Mucosa of descending colon (tissue), 3 donors: ENCODE data around the gene TM9SF4. TPM values are rescaled to one million over a fixed set of nuclear protein-coding genes. Genes with fewer than 3 reads are reported as not detected.

Experiments used
- ATAC-seq: fragments of 200-7000 bp; cut with Tn5 transposase; one replicate; pipeline ENCODE4 v1.9.1; 2020; ENCODE audit warnings: mild to moderate bottlenecking, moderate library complexity
- DNase-seq, 3 donors: peaks; one replicate each; pipeline ENCODE4 v3.0.0-alpha.2; 2020
- H3K36me3 ChIP-seq: fragments of 200-600 bp; one replicate; pipeline ENCODE4 v1.8.0; 2021; ENCODE audit warnings: low read depth, mild to moderate bottlenecking
- H3K4me1 ChIP-seq: fragments of 200-600 bp; one replicate; pipeline ENCODE4 v1.8.0; 2021; ENCODE audit warnings: low read depth, mild to moderate bottlenecking
- H3K4me3 ChIP-seq: fragments of 200-600 bp; one replicate; pipeline ENCODE4 v1.8.0; 2021; ENCODE audit warnings: mild to moderate bottlenecking
- H3K9me3 ChIP-seq: fragments of 200-600 bp; one replicate; pipeline ENCODE4 v1.8.0; 2021; ENCODE audit warnings: mild to moderate bottlenecking
- intact Hi-C, 2 donors: fragments of 100-400 bp; cut with DNase I in 1 of 2; cut with micrococcal nuclease in 1 of 2; formaldehyde crosslinking; loops; one replicate each; pipeline versions ENCODE4 v1.11.0 to v1.11.1; 2022; cut with DNase I, micrococcal nuclease
- total RNA-seq, 3 donors: library from RNA; stranded (reverse); fragmentation: NEBNext Ultra II Directional in 2 of 3; extraction: Animal tissue kit (Norgen Biotek cat#: 25700) in 2 of 3; gene quantifications; one replicate each; pipeline versions ENCODE4 v1.2.1 to v1.2.4, GENCODE V29; 2021 to 2023
- TF ChIP-seq, protein P1 (sequence below): fragments of 200-600 bp; IDR thresholded peaks from one replicate; pipeline ENCODE4 v1.8.0; 2022; ENCODE audit warnings: antibody characterized with exemption, mild to moderate bottlenecking
- donor health status: DM: no; HTN: no; CAD: no; lungs with moderate emphysema.
- donor health status: DM: no; HTN: no; CAD: no.
- donor health status: DM: no; HTN: yes; CAD: no.

TM9SF4 gene
- total RNA-seq, 3 donors from 2014 or later, result 54.1 to 74.7 (median 65.8) TPM

DNA sequence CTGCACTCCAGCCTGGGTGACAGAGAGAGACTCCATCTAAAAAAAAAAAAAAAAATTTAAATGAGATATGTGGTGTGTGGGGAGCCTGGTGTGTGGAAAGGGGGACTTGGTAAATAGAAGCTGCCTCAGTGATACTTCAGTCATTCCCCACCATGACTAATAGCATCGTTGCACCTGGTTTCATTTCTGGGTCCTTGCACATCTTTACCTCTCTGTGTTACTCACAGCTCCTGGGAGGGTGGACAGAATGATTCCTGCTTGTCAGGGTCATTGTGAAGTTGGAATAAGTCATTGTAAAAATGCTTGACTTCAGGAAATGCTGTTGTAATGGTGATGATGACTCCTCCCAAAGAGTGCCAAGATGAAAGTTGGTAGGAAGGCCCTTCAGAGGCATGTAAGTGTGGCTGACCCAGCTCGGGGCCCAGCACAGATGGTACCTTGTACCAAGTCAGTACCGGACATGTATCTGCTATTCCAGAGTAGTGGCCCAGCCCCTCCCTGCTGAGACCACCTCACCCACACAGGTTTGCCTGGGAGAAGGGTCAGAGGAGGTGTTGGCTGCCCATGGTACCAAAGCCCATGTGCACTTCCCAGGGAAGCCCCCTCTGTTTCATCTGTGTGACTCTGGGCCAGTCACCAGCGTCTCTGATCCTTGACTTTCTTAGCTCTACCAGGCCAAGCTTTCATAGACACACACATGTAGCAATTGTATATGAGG is 49.6 kb downstream of the TM9SF4 start:
- no peak for DNase-seq
- Histone ChIP-seq H3K9me3 (no peaks in the 10 kb centered on the region), H3K36me3 (peaks cover 5% of the 10 kb centered on the region), H3K4me3 (no peak overlapping the region), H3K4me1 (peaks cover 5% of the 10 kb centered on the region)
- intact Hi-C loops, result no loop called here
- ATAC-seq, result no peak
- TF ChIP-seq, protein P1, sequence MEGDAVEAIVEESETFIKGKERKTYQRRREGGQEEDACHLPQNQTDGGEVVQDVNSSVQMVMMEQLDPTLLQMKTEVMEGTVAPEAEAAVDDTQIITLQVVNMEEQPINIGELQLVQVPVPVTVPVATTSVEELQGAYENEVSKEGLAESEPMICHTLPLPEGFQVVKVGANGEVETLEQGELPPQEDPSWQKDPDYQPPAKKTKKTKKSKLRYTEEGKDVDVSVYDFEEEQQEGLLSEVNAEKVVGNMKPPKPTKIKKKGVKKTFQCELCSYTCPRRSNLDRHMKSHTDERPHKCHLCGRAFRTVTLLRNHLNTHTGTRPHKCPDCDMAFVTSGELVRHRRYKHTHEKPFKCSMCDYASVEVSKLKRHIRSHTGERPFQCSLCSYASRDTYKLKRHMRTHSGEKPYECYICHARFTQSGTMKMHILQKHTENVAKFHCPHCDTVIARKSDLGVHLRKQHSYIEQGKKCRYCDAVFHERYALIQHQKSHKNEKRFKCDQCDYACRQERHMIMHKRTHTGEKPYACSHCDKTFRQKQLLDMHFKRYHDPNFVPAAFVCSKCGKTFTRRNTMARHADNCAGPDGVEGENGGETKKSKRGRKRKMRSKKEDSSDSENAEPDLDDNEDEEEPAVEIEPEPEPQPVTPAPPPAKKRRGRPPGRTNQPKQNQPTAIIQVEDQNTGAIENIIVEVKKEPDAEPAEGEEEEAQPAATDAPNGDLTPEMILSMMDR, result no peak

DNA sequence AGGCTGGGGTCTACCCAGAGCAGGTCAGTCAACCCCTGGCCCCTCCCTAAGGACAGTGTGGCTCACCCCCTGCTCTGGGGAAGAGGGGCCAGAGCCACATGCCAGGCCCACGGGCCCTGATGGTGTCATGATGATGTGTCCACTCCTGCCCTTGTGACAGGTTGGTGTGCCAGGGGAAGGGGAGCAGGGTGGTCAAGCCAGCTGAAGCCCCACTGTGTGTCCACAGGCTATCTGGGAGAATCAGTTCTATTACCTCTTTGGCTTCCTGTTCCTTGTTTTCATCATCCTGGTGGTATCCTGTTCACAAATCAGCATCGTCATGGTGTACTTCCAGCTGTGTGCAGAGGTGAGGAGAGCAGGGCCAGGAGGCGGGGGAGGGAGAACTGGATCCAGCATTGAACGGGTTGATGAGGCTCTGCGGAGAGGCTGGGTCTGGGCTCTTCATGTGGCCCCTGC is 50.3 kb downstream of the TM9SF4 start:
- TF ChIP-seq, protein P1, result no peak
- H3K4me3 ChIP-seq, result no peak overlapping the region
- no peaks in the 10 kb centered on the region for H3K9me3 ChIP-seq
- intact Hi-C loops, result no loop called here
- no peak for ATAC-seq
- no peak for DNase-seq
- peaks cover 5% of the 10 kb centered on the region for H3K36me3 ChIP-seq
- H3K4me1 ChIP-seq, result peaks cover 5% of the 10 kb centered on the region

DNA sequence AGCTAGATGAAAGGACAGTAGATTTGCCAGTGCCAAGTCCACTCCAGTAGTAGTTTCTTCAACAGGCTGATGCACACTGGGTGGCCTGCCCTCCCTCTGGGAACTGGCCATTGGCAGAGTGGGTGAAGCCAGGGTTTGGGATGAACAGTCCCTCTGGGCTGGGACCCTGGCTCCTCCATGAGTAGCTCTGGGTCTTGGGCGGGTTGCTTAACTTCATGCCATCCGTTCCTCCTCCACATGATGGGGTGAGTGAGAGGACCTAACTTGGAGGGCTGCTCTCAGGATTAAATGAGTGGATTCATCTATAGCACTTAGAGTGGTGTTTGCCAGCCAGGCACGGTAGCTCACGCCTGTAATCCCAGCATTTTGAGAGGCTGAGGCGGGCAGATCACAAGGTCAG is 50.8 kb downstream of the TM9SF4 start:
- ATAC-seq (no peak), DNase-seq (no peak)
- H3K4me1 ChIP-seq, result peaks cover 2% of the 10 kb centered on the region
- intact Hi-C loops, result no loop called here
- TF ChIP-seq, protein P1, result no peak
- H3K4me3 ChIP-seq, result no peak overlapping the region
- H3K36me3 ChIP-seq, result peaks cover 5% of the 10 kb centered on the region
- H3K9me3 ChIP-seq, result no peaks in the 10 kb centered on the region

DNA sequence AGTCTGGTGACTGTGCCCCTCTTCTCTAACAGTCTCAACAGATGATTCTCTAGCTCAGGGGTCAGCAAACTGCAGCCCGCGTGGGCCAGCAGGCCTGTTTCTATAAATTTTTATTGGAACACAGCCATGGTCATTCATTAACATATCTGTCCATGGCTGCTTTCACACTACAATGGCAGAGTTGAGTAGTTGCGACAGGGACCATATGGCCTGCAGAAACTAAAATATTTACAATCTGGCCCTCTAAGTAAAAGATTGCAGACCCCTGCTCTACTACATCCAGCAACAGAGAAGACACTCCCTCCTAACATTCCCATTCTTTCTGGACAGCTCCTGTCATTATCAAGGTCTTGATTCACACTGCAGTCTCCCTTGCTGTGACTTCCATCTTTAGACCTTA is 52.8 kb downstream of the TM9SF4 start:
- peaks cover 5% of the 10 kb centered on the region for H3K36me3 ChIP-seq

DNA sequence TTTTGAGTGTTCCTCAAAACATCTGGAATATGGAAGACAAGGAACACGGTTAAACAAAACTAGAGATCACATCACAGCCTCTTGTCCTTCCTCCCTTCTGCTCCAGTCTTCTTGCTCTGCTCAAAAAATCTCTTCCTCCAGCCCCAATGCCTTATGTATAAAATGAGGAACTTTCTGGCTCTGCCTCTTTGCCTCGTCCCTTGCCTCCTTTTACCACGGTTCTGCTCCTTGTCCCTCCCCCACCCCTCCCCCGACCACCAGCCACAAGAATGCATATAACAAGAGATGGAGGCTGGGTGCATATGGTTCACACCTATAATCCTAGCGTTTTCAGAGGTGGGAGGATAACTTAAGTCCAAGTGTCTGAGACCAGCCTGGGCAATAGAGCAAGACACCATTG is 54.4 kb downstream of the TM9SF4 start:
- no peaks in the 10 kb centered on the region for H3K4me1 ChIP-seq
- H3K4me3 ChIP-seq, result no peak overlapping the region
- no peak for DNase-seq
- no peaks in the 10 kb centered on the region for H3K9me3 ChIP-seq
- peaks cover 5% of the 10 kb centered on the region for H3K36me3 ChIP-seq
- ATAC-seq, result no peak
- TF ChIP-seq, protein P1, result no peak
- intact Hi-C loops, result no loop called here

More for the DNA sequence above, 52.8 kb downstream of the TM9SF4 start:
- Histone ChIP-seq H3K9me3 (no peaks in the 10 kb centered on the region), H3K4me1 (no peaks in the 10 kb centered on the region), H3K4me3 (no peak overlapping the region)
- DNase-seq, result no peak
- intact Hi-C loops, result no loop called here
- TF ChIP-seq, protein P1, result no peak
- no peak for ATAC-seq
